Kidney (tissue), 14 donors: Measurements from ENCODE around the gene SLC39A11. TPM values are rescaled to one million over a fixed set of nuclear protein-coding genes. Genes with fewer than 3 reads are reported as not detected.

Experiments
- DNase-seq, 5 donors: peaks; one replicate each; pipeline ENCODE4 v3.0.0-alpha.2; 2013 to 2020
- FAIRE-seq: peaks from 2 replicates; lab custom pipeline; 2012; peaks lifted over from hg19 to GRCh38; lab: Jason Lieb, UNC
- H3K27ac ChIP-seq, 2 donors: one replicate each; pipeline ENCODE4 v1.7.0; 2013; ENCODE audit warnings: low read depth in 2 of 2, low read length in 2 of 2, inconsistent platforms in 1 of 2
- H3K27me3 ChIP-seq: one replicate; pipeline ENCODE4 v1.7.1; 2013; ENCODE audit warnings: low read length, inconsistent platforms; ENCODE audit not compliant: control insufficient read depth, insufficient read depth
- H3K36me3 ChIP-seq, 3 donors: one replicate each; pipeline versions ENCODE4 v1.7.0 to v1.7.1; 2013; ENCODE audit warnings: low read length in 3 of 3, control low read depth in 1 of 3, inconsistent platforms in 1 of 3; ENCODE audit not compliant: insufficient read depth in 3 of 3, control insufficient read depth in 2 of 3
- H3K4me1 ChIP-seq, 3 donors: one replicate each; pipeline versions ENCODE4 v1.7.0 to v1.7.1; 2013; ENCODE audit warnings: low read length in 3 of 3, inconsistent platforms in 1 of 3, low read depth in 1 of 3; ENCODE audit not compliant: control insufficient read depth in 2 of 3, insufficient read depth in 2 of 3
- H3K4me3 ChIP-seq, 3 donors: one replicate each; pipeline versions ENCODE4 v1.7.0 to v1.8.1; 2013; ENCODE audit warnings: low read length in 3 of 3, control low read depth in 1 of 3, inconsistent platforms in 1 of 3
- H3K9ac ChIP-seq, 3 donors: one replicate each; pipeline versions ENCODE4 v1.7.0 to v1.7.1; 2013; ENCODE audit warnings: low read length in 3 of 3, control low read depth in 1 of 3, inconsistent platforms in 1 of 3
- H3K9me3 ChIP-seq, 3 donors: one replicate each; pipeline versions ENCODE4 v1.7.0 to v1.7.1; 2013; ENCODE audit warnings: low read length in 3 of 3, control low read depth in 1 of 3, inconsistent platforms in 1 of 3; ENCODE audit not compliant: control insufficient read depth in 2 of 3, insufficient read depth in 1 of 3
- CTCF ChIP-seq: IDR thresholded peaks from 3 replicates; pipeline ENCODE4 v1.5.1; 2012; ENCODE audit warnings: mild to moderate bottlenecking, moderate library complexity, borderline replicate concordance; ENCODE audit not compliant: insufficient read depth; ENCODE audit errors: extremely low read depth
- intact Hi-C: fragments of 100-400 bp; cut with DNase I; formaldehyde crosslinking; loops from one replicate; pipeline ENCODE4 v1.11.1; 2022
- polyA plus RNA-seq: library from polyadenylated mRNA; stranded (reverse); fragments of 350-450 nt; fragmentation: Illumina TruSeq; extraction: RNeasy Lipid Tissue Mini Kit (QIAGEN cat#74804); gene quantifications from one replicate; pipeline ENCODE4 v1.2.3, GENCODE V29; 2014; ENCODE audit warnings: low read depth, low replicate concordance; ENCODE audit not compliant: insufficient read depth
- total RNA-seq: library from RNA; stranded (reverse); fragmentation: NEBNext Ultra II Directional; extraction: Animal tissue kit (Norgen Biotek cat#: 25700); gene quantifications from one replicate; pipeline ENCODE4 v1.2.1, GENCODE V29; 2021
- donor health status: control.
- donor health status: control.
- donor health status: control.
- donor health status: control.
- donor health status: control.
- donor health status: DM: yes; HTN: yes; CAD: no.
- donor health status: Normal renal cell carcinoma (clear cell type).

SLC39A11 gene
- total and polyA plus RNA-seq, 2 donors from 2014 or later = 19.7 to 37.2 TPM

GRCh38 chr17:72982680-72983079 lies 109.8 kb downstream of the SLC39A11 start:
- intact Hi-C loops = loop anchor here (10.0 kb wide), 1 partner anchor 172 kb away; no protein-coding TSS in a partner anchor
- DNase-seq (no peak), FAIRE-seq (no peak)
- no peaks in the 10 kb centered on the region for H3K36me3 ChIP-seq
- no peak overlapping the region for H3K9ac ChIP-seq
- H3K4me3 ChIP-seq = no peak overlapping the region
- no peak for TF ChIP-seq CTCF
- no peaks in the 10 kb centered on the region for H3K9me3 ChIP-seq
- H3K27me3 ChIP-seq = no peaks in the 10 kb centered on the region
- no peak overlapping the region for H3K27ac ChIP-seq
- H3K4me1 ChIP-seq = peaks cover 0 to 2% (median 0%) of the 10 kb centered on the region in 3 donors

GRCh38 chr17:72978593-72979218 lies 113.8 kb downstream of the SLC39A11 start:
- no peak for TF ChIP-seq CTCF
- no peak overlapping the region for H3K27ac ChIP-seq
- H3K9me3 ChIP-seq = no peaks in the 10 kb centered on the region
- no peak overlapping the region for H3K9ac ChIP-seq
- peaks cover 0 to 10% (median 10%) of the 10 kb centered on the region in 3 donors for H3K4me1 ChIP-seq
- FAIRE-seq = no peak
- no peaks in the 10 kb centered on the region for H3K36me3 ChIP-seq
- H3K27me3 ChIP-seq = no peaks in the 10 kb centered on the region
- H3K4me3 ChIP-seq = no peak overlapping the region
- peak in 1 of 5 donors; percentile 46 for DNase-seq
- intact Hi-C loops = no loop called here

GRCh38 chr17:72977771-72978417 lies 114.6 kb downstream of the SLC39A11 start:
- no peak overlapping the region for H3K27ac ChIP-seq
- FAIRE-seq (no peak), DNase-seq (no peak)
- no peaks in the 10 kb centered on the region for H3K36me3 ChIP-seq
- TF ChIP-seq CTCF = no peak
- H3K4me3 ChIP-seq = no peak overlapping the region
- H3K9ac ChIP-seq = no peak overlapping the region
- intact Hi-C loops = no loop called here
- peaks cover 0 to 10% (median 10%) of the 10 kb centered on the region in 3 donors for H3K4me1 ChIP-seq
- H3K27me3 ChIP-seq = no peaks in the 10 kb centered on the region
- no peaks in the 10 kb centered on the region for H3K9me3 ChIP-seq
